Endothelial cell of umbilical vein (primary cell): Measurements from ENCODE around the gene LAMC1. TPM values are rescaled to one million over a fixed set of nuclear protein-coding genes. Genes with fewer than 3 reads are reported as not detected.

Experiments used
- BruUV-seq: library from RNA; stranded (reverse); fragments of 400-500 nt; replicated peaks from 2 replicates; lab custom pipeline; 2021; lab: Mats Ljungman, UMichigan
- CTCF ChIA-PET: fragments of 300-600, 350-600 bp; sonication (Branson Sonifier 250); formaldehyde crosslinking; loops from one replicate; lab custom pipeline; 2021; ENCODE audit warnings: antibody characterized with exemption, inconsistent platforms; lab: Charles Lee
- POLR2A ChIA-PET: fragments of 300-600, 350-600 bp; sonication (Branson Sonifier 250); formaldehyde crosslinking; loops from one replicate; lab custom pipeline; 2021; ENCODE audit warnings: antibody characterized with exemption, inconsistent platforms; lab: Charles Lee
- DNase-seq: peaks from one replicate; pipeline ENCODE4 v3.0.0-alpha.2; 2011; ENCODE audit warnings: low read depth, low spot score
- FAIRE-seq: peaks from 2 replicates; lab custom pipeline; 2011; peaks lifted over from hg19 to GRCh38; lab: Jason Lieb, UNC
- H2AFZ ChIP-seq: 2 replicates; pipeline ENCODE4 v1.6.0; 2012; ENCODE audit warnings: low read depth, low read length, control low read depth, inconsistent platforms
- H3K27ac ChIP-seq: 2 replicates; pipeline ENCODE4 v1.5.1; 2011; ENCODE audit warnings: low read depth, mild to moderate bottlenecking, control low read depth, low read length, moderate library complexity; ENCODE audit not compliant: insufficient read depth
- H3K27me3 ChIP-seq, 2 experiments: 2 replicates each; pipeline versions ENCODE4 v1.6.0 to v1.6.1; 2011; ENCODE audit warnings: low read length in 2 of 2, mixed read lengths in 1 of 2; ENCODE audit not compliant: control insufficient read depth in 2 of 2, insufficient read depth in 2 of 2
- H3K36me3 ChIP-seq, 2 experiments: 2 replicates in 1 of 2; 3 replicates in 1 of 2; pipeline ENCODE4 v1.5.1; 2011; ENCODE audit warnings: low read length in 2 of 2, mild to moderate bottlenecking in 1 of 2, moderate library complexity in 1 of 2; ENCODE audit not compliant: control insufficient read depth in 2 of 2, insufficient read depth in 2 of 2; ENCODE audit errors: extremely low read depth in 1 of 2
- H3K4me1 ChIP-seq: 3 replicates; pipeline ENCODE4 v1.5.1; 2011; ENCODE audit warnings: mild to moderate bottlenecking, low read length; ENCODE audit not compliant: control insufficient read depth, insufficient read depth; ENCODE audit errors: extremely low read depth
- H3K4me2 ChIP-seq: 2 replicates; pipeline ENCODE4 v1.6.1; 2011; ENCODE audit warnings: low read length, control low read depth, mixed read lengths; ENCODE audit not compliant: insufficient read depth
- H3K4me3 ChIP-seq, 3 experiments: fragments of 200-600 bp in 1 of 3; sonication (generic), shearing (Covaris generic) in 1 of 3; replicated peaks in 1 of 3; 2 replicates each; pipeline ENCODE4 v1.5.1; 2011 to 2016; ENCODE audit warnings: control low read depth in 3 of 3, low read length in 3 of 3, mild to moderate bottlenecking in 2 of 3, inconsistent platforms in 1 of 3, low read depth in 1 of 3, moderate library complexity in 1 of 3; ENCODE audit not compliant: insufficient read depth in 1 of 3
- H3K79me2 ChIP-seq: 2 replicates; pipeline ENCODE4 v1.6.0; 2012; ENCODE audit warnings: low read length, inconsistent platforms; ENCODE audit not compliant: control insufficient read depth, insufficient read depth
- H3K9ac ChIP-seq: replicated peaks from 2 replicates; pipeline ENCODE3; 2011; ENCODE audit warnings: low read length, control low read depth; ENCODE audit not compliant: insufficient read depth; ENCODE audit errors: extremely low read depth
- H3K9me1 ChIP-seq: replicated peaks from 3 replicates; pipeline ENCODE4 v1.6.0; 2011; ENCODE audit warnings: mild to moderate bottlenecking, low read length; ENCODE audit not compliant: control insufficient read depth, insufficient read depth; ENCODE audit errors: extremely low read depth
- H3K9me3 ChIP-seq: replicated peaks from 2 replicates; pipeline ENCODE4 v1.5.1; 2012; ENCODE audit warnings: low read length, inconsistent platforms; ENCODE audit not compliant: control insufficient read depth, insufficient read depth
- H4K20me1 ChIP-seq: replicated peaks from 2 replicates; pipeline ENCODE3; 2011; ENCODE audit warnings: mild to moderate bottlenecking, low read length; ENCODE audit not compliant: control insufficient read depth, insufficient read depth; ENCODE audit errors: extremely low read depth
- CTCF ChIP-seq, 2 donors: IDR thresholded peaks; 1 replicate in 1 of 2; 2 replicates in 1 of 2; pipeline ENCODE4 v1.5.1; 2011; ENCODE audit warnings: low read length in 2 of 2, mild to moderate bottlenecking in 2 of 2, moderate library complexity in 2 of 2, control low read depth in 1 of 2, inconsistent platforms in 1 of 2, low read depth in 1 of 2; ENCODE audit not compliant: insufficient read depth in 1 of 2; ENCODE audit errors: extremely low read depth in 1 of 2
- EZH2 ChIP-seq: IDR thresholded peaks from 2 replicates; pipeline ENCODE4 v1.6.1; 2012; ENCODE audit warnings: borderline replicate concordance, low read depth, mild to moderate bottlenecking, moderate library complexity, low read length, inconsistent platforms; ENCODE audit not compliant: severe bottlenecking
- FOS ChIP-seq: IDR thresholded peaks from 2 replicates; pipeline ENCODE4 v1.6.1; 2011; ENCODE audit warnings: mild to moderate bottlenecking, low read length, moderate library complexity, borderline replicate concordance; ENCODE audit not compliant: insufficient read depth
- GATA2 ChIP-seq: IDR thresholded peaks from 2 replicates; pipeline ENCODE4 v1.7.0; 2011; ENCODE audit warnings: low read depth, mild to moderate bottlenecking, moderate library complexity, mixed read lengths, low read length; ENCODE audit not compliant: insufficient read length, insufficient read depth
- JUN ChIP-seq: IDR thresholded peaks from 2 replicates; pipeline ENCODE4 v1.6.1; 2011; ENCODE audit warnings: borderline replicate concordance, low read depth; ENCODE audit not compliant: insufficient read length, insufficient read depth
- MAX ChIP-seq: IDR thresholded peaks from 2 replicates; pipeline ENCODE4 v1.6.1; 2011; ENCODE audit not compliant: insufficient read depth, insufficient read length
- MYC ChIP-seq: IDR thresholded peaks from one replicate; pipeline ENCODE4 v1.6.1; 2011; ENCODE audit warnings: mild to moderate bottlenecking, low read depth, low read length
- POLR2A ChIP-seq: IDR thresholded peaks from 2 replicates; pipeline ENCODE4 v1.6.1; 2012; ENCODE audit warnings: low read depth, mild to moderate bottlenecking, control low read depth, low read length
- POLR2AphosphoS5 ChIP-seq: IDR thresholded peaks from 2 replicates; pipeline ENCODE4 v1.6.1; 2012; ENCODE audit warnings: low read depth, mild to moderate bottlenecking, control low read depth, low read length, moderate library complexity; ENCODE audit not compliant: insufficient read depth
- dilution Hi-C: fragments of 300-500 bp; cut with MboI; formaldehyde crosslinking; loops from one replicate; pipeline ENCODE4 v1.15.0; 2019; ENCODE audit warnings: low sequenced_read_pairs; ENCODE audit not compliant: extremely low pct_ligation_motif_present
- intact Hi-C: fragments of 100-400 bp; cut with micrococcal nuclease; formaldehyde crosslinking; loops from one replicate; pipeline ENCODE4 v1.10.0; 2022
- polyA plus RNA-seq, 4 experiments: library from polyadenylated mRNA; depleted of rRNA in 3 of 4; stranded (reverse) in 3 of 4; unstranded in 1 of 4; fragments of >200 nt; gene quantifications; 2 replicates each; pipeline versions ENCODE4 v1.2.1 to v1.2.3, GENCODE V29; 2011 to 2012; ENCODE audit warnings: missing spikeins in 1 of 4
- total RNA-seq: library from RNA; stranded (reverse); gene quantifications from 2 replicates; pipeline ENCODE4 v1.2.3, GENCODE V29; 2021

LAMC1 gene
- total and polyA plus RNA-seq, 2 donors (not counting 3 experiments of a cell fraction or from before 2014, with no cell fraction given), result 92.5 to 216 TPM

GRCh38 chr1:183027791-183028190 lies 4.6 kb downstream of the LAMC1 start:
- intact Hi-C loops, result loop anchor here (2.0 kb wide), 1 partner anchor 13 kb away; no protein-coding TSS in a partner anchor
- Histone ChIP-seq H3K4me2 (no peak overlapping the region), H3K27me3 (no peaks in the 10 kb centered on the region), H3K36me3 (peaks cover 0 to 3% of the 10 kb centered on the region in 2 experiments), H3K9ac (no peak overlapping the region), H2AFZ (no peak overlapping the region), H3K4me3 (no peak overlapping the region), H3K27ac (no peak overlapping the region), H4K20me1 (no peaks in the 10 kb centered on the region), H3K9me3 (no peaks in the 10 kb centered on the region), H3K79me2 (peaks cover 94% of the 10 kb centered on the region), H3K4me1 (peaks cover 36% of the 10 kb centered on the region), H3K9me1 (no peaks in the 10 kb centered on the region)
- CTCF ChIA-PET, result interaction anchor here (1.0 to 6.0 kb wide), 8 partner anchors 12 to 207 kb away, joined by 3 to 49 read pairs (median 4); no protein-coding TSS in a partner anchor
- no peak for FAIRE-seq
- TF ChIP-seq GATA2 (no peak), POLR2A (no peak), EZH2 (no peak), JUN (no peak), FOS (no peak), CTCF (IDR thresholded peaks at IDR 0.05; ENCODE audit: extremely low read depth in 1 of 2, insufficient read depth in 1 of 2, low read depth in 1 of 2, low read length in 2 of 2) (no peak), MYC (no peak), POLR2AphosphoS5 (no peak), MAX (no peak)
- BruUV-seq, result no TSS peak
- dilution Hi-C loops, result no loop called here
- POLR2A ChIA-PET, result interaction anchor here (1.2 kb wide), 1 partner anchor 65 kb away, joined by 3 read pairs; no protein-coding TSS in a partner anchor
- no peak for DNase-seq
